Activated T-cell treated with anti-CD3 and anti-CD28 coated beads, Interleukin-2, amount 50 U/mL, for 72 hours (primary cell): ENCODE data around the gene ELMOD2. TPM values are rescaled to one million over a fixed set of nuclear protein-coding genes. Genes with fewer than 3 reads are reported as not detected.
"Not testable (repeated sequence)": the region's sequence is repeated elsewhere in the genome, so short reads cannot be mapped to it uniquely, and the experiment has no call there.

ENCODE experiments used
- ATAC-seq, 2 donors: fragments of 150-1000 bp; cut with Tn5 transposase; replicated peaks in 1 of 2; 2 replicates each; pipeline ENCODE4 v1.10.0; 2021; ENCODE audit warnings: moderate library complexity in 2 of 2, mild to moderate bottlenecking in 1 of 2
- DNase-seq, 2 donors: peaks; one replicate each; pipeline ENCODE4 v3.0.0; 2021 to 2022; ENCODE audit warnings: mixed read lengths in 1 of 2
- H3K27ac Mint-ChIP-seq: one replicate; pipeline ENCODE4 v1.8.0; 2022; ENCODE audit warnings: mild to moderate bottlenecking, moderate library complexity, mixed read lengths
- H3K27me3 Mint-ChIP-seq: one replicate; pipeline ENCODE4 v1.8.0; 2022; ENCODE audit warnings: low read depth, mixed read lengths
- H3K36me3 Mint-ChIP-seq, 2 donors: one replicate each; pipeline ENCODE4 v1.8.0; 2022; ENCODE audit warnings: mixed read lengths in 2 of 2, mild to moderate bottlenecking in 1 of 2; ENCODE audit not compliant: insufficient read depth in 2 of 2
- H3K4me1 Mint-ChIP-seq: one replicate; pipeline ENCODE4 v1.8.0; 2022; ENCODE audit warnings: low read depth, mixed read lengths
- H3K4me3 Mint-ChIP-seq, 2 donors: one replicate each; pipeline ENCODE4 v1.8.0; 2022; ENCODE audit warnings: mild to moderate bottlenecking in 2 of 2, mixed read lengths in 2 of 2, moderate library complexity in 2 of 2
- H3K9me3 Mint-ChIP-seq, 2 donors: one replicate each; pipeline ENCODE4 v1.8.0; 2022; ENCODE audit warnings: mixed read lengths in 2 of 2
- total RNA-seq, 2 donors: library from RNA; stranded (reverse); gene quantifications; one replicate each; pipeline ENCODE4 v1.2.3, GENCODE V29; 2022

The ELMOD2 gene, protein sequence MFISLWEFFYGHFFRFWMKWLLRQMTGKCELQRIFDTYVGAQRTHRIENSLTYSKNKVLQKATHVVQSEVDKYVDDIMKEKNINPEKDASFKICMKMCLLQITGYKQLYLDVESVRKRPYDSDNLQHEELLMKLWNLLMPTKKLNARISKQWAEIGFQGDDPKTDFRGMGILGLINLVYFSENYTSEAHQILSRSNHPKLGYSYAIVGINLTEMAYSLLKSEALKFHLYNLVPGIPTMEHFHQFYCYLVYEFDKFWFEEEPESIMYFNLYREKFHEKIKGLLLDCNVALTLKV
- total RNA-seq = 10 to 100 TPM; 16.7 to 20.6 TPM

GRCh38 chr4:140523857-140524742, at the start of gene ELMOD2:
TSS of gene ELMOD2 (plus strand) at chr4:140524168. CDS start at chr4:140525429, 1,261 bp downstream.
- Mint-ChIP-seq H3K27me3 (no peaks in the 10 kb centered on the region), H3K4me1 (peaks cover 24% of the 10 kb centered on the region), H3K4me3 (peak within 1 kb of the TSS; percentile 87 to 97), H3K9me3 (no peaks in the 10 kb centered on the region), H3K36me3 (no peaks in the 10 kb centered on the region), H3K27ac (peak within 1 kb of the TSS; percentile 68)
- ATAC-seq = peak; percentile 100
- peak; percentile 98 for DNase-seq

DNA sequence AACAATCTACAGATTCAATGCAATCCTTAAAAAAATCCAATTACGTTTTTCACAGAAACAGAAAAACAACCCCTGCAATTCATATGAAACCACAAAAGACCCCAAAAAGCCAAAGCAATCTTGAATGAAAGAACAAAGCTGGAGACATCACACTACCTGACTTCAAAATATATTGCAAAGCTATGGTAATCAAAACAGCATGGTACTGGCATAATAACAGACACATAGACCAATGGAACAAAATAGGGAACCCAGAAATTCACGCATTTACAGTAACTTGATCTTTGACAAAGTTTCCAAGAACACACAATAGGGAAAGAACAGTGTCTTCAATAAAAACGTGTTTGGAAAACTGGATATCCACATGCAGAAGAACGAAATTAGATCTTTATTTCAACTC, 40.5 kb upstream of the ELMOD2 start:
- Mint-ChIP-seq H3K9me3 (peaks cover 0 to 6% of the 10 kb centered on the region in 2 donors), H3K27ac (no peak overlapping the region), H3K4me3 (no peak overlapping the region), H3K27me3 (no peaks in the 10 kb centered on the region), H3K4me1 (no peaks in the 10 kb centered on the region), H3K36me3 (peaks cover 0 to 5% of the 10 kb centered on the region in 2 donors)
- ATAC-seq (no peak), DNase-seq (no peak)

GRCh38 chr4:140485939-140486338, 38.0 kb upstream of the ELMOD2 start:
- Mint-ChIP-seq H3K4me3 (no peak overlapping the region), H3K4me1 (no peaks in the 10 kb centered on the region), H3K9me3 (peaks cover 0 to 6% of the 10 kb centered on the region in 2 donors), H3K27me3 (no peaks in the 10 kb centered on the region), H3K36me3 (peaks cover 0 to 5% of the 10 kb centered on the region in 2 donors), H3K27ac (no peak overlapping the region)
- ATAC-seq (no peak), DNase-seq (no peak)

GRCh38 chr4:140497405-140497746, 26.6 kb upstream of the ELMOD2 start:
- H3K27ac Mint-ChIP-seq = no peak overlapping the region
- H3K4me3 Mint-ChIP-seq = peak overlapping the region; percentile 66 to 74
- peaks cover 49% of the 10 kb centered on the region for H3K27me3 Mint-ChIP-seq

GRCh38 chr4:140497747-140498636, 26.0 kb upstream of the ELMOD2 start, which contains the start of gene MGAT4D:
TSS of gene MGAT4D (minus strand) at chr4:140498293. CDS start at chr4:140498222, 71 bp downstream.
- ATAC-seq = peak; percentile 13 to 70
- Mint-ChIP-seq H3K9me3 (no peaks in the 10 kb centered on the region), H3K36me3 (no peaks in the 10 kb centered on the region), H3K27me3 (peaks cover 53% of the 10 kb centered on the region), H3K4me3 (peak within 1 kb of the TSS; percentile 66 to 74), H3K4me1 (peaks cover 4% of the 10 kb centered on the region), H3K27ac (no peak within 1 kb of the TSS)
- peak; percentile 2 for DNase-seq

More at GRCh38 chr4:140497405-140497746, 26.6 kb upstream of the ELMOD2 start:
- Mint-ChIP-seq H3K4me1 (peaks cover 4% of the 10 kb centered on the region), H3K9me3 (no peaks in the 10 kb centered on the region), H3K36me3 (no peaks in the 10 kb centered on the region)
- ATAC-seq (no peak), DNase-seq (no peak)

- ATAC-seq (no peak), DNase-seq (no peak)
- Mint-ChIP-seq H3K9me3 (no peaks in the 10 kb centered on the region), H3K27ac (no peak overlapping the region), H3K36me3 (no peaks in the 10 kb centered on the region), H3K4me1 (peaks cover 4% of the 10 kb centered on the region), H3K4me3 (no peak overlapping the region), H3K27me3 (peaks cover 66% of the 10 kb centered on the region)
These were observed 24.6 kb upstream of the ELMOD2 start for GRCh38 chr4:140499391-140499790.

GRCh38 chr4:140504261-140504660, 19.7 kb upstream of the ELMOD2 start:
- H3K27me3 Mint-ChIP-seq = peaks cover 47% of the 10 kb centered on the region
- H3K27ac Mint-ChIP-seq = no peak overlapping the region
- ATAC-seq = no peak

GRCh38 chr4:140513765-140514164, 10.2 kb upstream of the ELMOD2 start:
- peaks cover 22% of the 10 kb centered on the region for H3K27me3 Mint-ChIP-seq
- H3K36me3 Mint-ChIP-seq, ATAC-seq, H3K27ac Mint-ChIP-seq, H3K4me1 Mint-ChIP-seq, DNase-seq, H3K4me3 Mint-ChIP-seq, H3K9me3 Mint-ChIP-seq: not testable (repeated sequence)

More at GRCh38 chr4:140504261-140504660, 19.7 kb upstream of the ELMOD2 start:
- H3K36me3 Mint-ChIP-seq = no peaks in the 10 kb centered on the region
- no peak overlapping the region for H3K4me3 Mint-ChIP-seq
- DNase-seq = no peak
- no peaks in the 10 kb centered on the region for H3K4me1 Mint-ChIP-seq
- H3K9me3 Mint-ChIP-seq = peaks cover 0 to 1% of the 10 kb centered on the region in 2 donors

DNA sequence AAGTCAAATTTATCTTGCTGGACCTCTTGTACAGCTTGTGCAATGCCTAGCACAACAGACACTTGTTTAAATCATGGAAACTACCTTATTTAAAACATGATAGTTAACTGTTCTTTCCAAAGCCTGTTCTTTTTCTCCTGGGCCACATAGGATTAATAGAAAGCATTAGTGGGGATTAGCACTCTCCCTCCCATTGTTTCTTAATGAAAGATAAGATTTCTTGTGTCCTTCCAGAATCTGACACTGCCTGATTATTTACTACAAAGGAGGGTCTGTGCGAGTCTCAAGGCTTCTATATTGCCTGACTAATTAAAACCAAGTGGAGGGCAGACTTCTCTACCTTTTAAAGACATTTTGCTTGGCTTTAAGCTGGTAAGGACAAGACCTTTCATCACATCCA, 8.5 kb upstream of the ELMOD2 start:
- DNase-seq = no peak
- Mint-ChIP-seq H3K36me3 (no peaks in the 10 kb centered on the region), H3K27me3 (peaks cover 11% of the 10 kb centered on the region), H3K9me3 (peaks cover 0 to 2% of the 10 kb centered on the region in 2 donors), H3K4me1 (no peaks in the 10 kb centered on the region), H3K4me3 (no peak overlapping the region), H3K27ac (no peak overlapping the region)
- no peak for ATAC-seq

GRCh38 chr4:140523370-140523856, 555 bp upstream of the ELMOD2 start:
- peak in 1 of 2 donors; percentile 2 for ATAC-seq

GRCh38 chr4:140529434-140529833, 5.5 kb downstream of the ELMOD2 start:
- Mint-ChIP-seq H3K27ac (no peak overlapping the region), H3K27me3 (no peaks in the 10 kb centered on the region), H3K4me1 (peaks cover 14% of the 10 kb centered on the region), H3K4me3 (no peak overlapping the region), H3K36me3 (no peaks in the 10 kb centered on the region), H3K9me3 (no peaks in the 10 kb centered on the region)
- ATAC-seq (no peak), DNase-seq (no peak)

More at GRCh38 chr4:140523370-140523856, 555 bp upstream of the ELMOD2 start:
- Mint-ChIP-seq H3K4me3 (peak overlapping the region; percentile 87 to 97), H3K27ac (no peak overlapping the region), H3K36me3 (no peaks in the 10 kb centered on the region), H3K9me3 (no peaks in the 10 kb centered on the region), H3K4me1 (peaks cover 24% of the 10 kb centered on the region), H3K27me3 (no peaks in the 10 kb centered on the region)
- no peak for DNase-seq

- Mint-ChIP-seq H3K27me3 (no peaks in the 10 kb centered on the region), H3K4me1 (no peaks in the 10 kb centered on the region), H3K27ac (no peak overlapping the region), H3K36me3 (no peaks in the 10 kb centered on the region), H3K4me3 (no peak overlapping the region), H3K9me3 (no peaks in the 10 kb centered on the region)
- DNase-seq = no peak
- no peak for ATAC-seq
These were observed 10.0 kb downstream of the ELMOD2 start for GRCh38 chr4:140533951-140534480.
